Activated CD8-positive, alpha-beta memory T cell treated with anti-CD3 and anti-CD28 coated beads, Interleukin-2, amount 50 U/mL, for 1 hour (primary cell): Measurements from ENCODE around the gene CCDC85C.

Experiments
- DNase-seq: peaks from one replicate; pipeline ENCODE4 v3.0.0-alpha.2; 2020; ENCODE audit errors: extremely low read depth

CCDC85C gene

DNA sequence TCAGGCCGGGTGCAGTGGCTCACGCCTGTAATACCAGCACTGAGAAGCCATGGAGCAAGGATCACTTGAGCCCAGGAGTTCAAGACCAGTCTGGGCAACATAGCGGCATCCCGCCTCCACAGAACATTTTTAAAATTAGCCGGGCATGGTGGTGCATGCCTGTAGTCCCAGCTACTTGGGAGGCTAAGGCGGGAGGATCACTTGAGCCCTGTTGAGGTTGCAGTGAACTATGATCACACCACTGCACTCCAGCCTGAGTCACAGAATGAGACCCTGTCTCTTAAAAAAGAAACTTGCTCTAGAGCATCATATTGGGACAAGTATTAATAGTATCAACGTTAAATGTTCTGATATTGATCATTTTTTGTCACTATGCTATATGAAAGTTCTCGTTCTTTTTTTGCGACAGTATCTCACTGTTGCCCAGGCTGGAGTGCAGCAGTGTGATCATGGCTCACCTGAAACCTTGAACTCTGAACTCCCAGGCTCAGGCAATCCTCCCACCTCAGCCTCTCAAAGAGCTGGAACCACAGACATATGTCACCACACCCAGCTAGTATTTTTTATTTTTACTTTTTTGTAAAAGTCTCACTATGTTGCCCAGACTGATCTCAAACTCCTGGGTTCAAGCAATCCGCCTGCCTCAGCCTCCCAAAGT lies 47.7 kb downstream of the CCDC85C start:
- no peak for DNase-seq

DNA sequence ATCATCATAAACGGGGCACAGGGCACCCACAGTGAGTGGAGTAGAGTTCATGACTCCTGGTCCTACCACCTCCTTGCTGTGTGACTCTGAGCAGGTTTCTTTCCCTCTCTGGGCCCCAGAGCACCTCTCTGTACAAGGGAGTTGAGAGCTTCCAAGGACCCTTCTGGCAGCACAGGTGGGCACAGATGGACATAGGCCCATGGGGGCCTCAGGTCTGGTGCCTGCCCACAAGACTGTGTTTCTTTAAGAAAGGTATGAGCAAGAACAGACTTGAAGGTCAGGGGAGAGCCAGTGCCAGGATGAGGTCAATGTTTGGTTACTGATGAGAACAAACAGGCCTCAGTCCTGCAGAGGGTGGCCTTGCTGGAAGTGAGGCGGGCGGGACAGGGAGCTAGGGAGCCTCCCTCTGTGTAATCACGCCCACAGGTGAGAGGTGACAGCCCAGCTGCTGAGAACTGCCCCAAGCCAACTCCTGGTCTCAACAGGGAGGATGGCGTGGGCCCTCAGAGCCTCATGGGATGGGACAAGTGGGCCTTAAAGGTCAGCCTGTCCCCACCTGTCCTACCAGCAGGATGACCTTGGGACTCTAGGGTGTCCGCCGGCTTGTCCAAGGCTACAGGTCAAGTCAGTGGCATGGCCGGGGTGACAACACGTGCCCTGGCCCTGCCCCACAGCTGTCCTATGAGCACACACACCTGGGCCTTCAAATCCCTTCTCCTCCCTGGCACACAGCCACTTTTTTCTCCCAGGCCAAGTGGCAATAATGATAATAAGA lies 49.1 kb downstream of the CCDC85C start:
- DNase-seq, result no peak

GRCh38 chr14:99554184-99554583 lies 49.8 kb downstream of the CCDC85C start:
- DNase-seq, result no peak

GRCh38 chr14:99552572-99553216 lies 51.3 kb downstream of the CCDC85C start:
- DNase-seq, result no peak

- no peak for DNase-seq
These were observed 51.9 kb downstream of the CCDC85C start for GRCh38 chr14:99552021-99552553.

DNA sequence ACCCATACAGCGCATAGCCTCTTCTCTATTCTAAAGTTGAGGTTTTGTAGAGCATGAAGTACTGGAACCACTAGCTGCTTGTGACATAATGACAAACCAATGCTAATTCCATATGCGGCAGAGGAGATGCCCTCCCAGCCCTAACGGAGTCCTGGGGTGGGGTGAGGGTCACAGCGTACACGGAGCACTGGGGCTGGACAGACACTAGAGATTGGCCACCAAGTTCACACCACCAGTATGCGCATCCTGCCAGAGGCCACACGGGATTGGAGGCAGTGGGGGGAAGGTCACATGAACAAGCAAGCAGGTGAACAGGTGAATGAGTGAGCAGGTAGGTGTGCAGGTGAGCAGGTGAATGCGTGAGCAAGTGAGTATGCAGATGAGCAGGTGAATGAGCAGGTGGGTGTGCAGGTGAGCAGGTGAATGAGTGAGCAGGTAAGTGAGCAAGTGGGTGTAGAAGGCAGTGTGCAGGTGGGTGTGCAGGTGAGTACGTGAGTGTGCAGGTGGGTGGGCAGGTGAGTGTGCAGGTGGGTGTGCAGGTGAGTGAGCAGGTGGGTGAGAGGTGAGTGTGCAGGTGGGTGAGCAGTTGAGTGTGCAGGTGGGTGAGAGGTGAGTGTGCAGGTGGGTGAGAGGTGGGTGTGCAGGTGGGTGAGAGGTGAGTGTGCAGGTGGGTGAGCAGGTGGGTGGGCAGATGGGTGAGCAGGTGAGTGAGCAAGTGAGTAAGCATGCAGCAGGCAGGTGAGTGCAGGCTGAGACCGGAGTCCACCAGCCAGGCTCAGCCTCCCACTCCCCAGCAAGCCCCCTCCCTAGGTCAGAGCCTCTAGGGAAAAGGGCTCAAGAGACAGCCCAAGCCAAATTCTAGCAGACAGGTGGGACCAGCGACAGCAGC lies 52.7 kb downstream of the CCDC85C start:
- no peak for DNase-seq

GRCh38 chr14:99550387-99550992 lies 53.5 kb downstream of the CCDC85C start:
- no peak for DNase-seq

GRCh38 chr14:99549684-99550083 lies 54.3 kb downstream of the CCDC85C start:
- no peak for DNase-seq

- DNase-seq, result no peak
These were observed 55.0 kb downstream of the CCDC85C start for GRCh38 chr14:99548871-99549515.

- DNase-seq, result no peak
These were observed 55.8 kb downstream of the CCDC85C start for GRCh38 chr14:99548255-99548654.

DNA sequence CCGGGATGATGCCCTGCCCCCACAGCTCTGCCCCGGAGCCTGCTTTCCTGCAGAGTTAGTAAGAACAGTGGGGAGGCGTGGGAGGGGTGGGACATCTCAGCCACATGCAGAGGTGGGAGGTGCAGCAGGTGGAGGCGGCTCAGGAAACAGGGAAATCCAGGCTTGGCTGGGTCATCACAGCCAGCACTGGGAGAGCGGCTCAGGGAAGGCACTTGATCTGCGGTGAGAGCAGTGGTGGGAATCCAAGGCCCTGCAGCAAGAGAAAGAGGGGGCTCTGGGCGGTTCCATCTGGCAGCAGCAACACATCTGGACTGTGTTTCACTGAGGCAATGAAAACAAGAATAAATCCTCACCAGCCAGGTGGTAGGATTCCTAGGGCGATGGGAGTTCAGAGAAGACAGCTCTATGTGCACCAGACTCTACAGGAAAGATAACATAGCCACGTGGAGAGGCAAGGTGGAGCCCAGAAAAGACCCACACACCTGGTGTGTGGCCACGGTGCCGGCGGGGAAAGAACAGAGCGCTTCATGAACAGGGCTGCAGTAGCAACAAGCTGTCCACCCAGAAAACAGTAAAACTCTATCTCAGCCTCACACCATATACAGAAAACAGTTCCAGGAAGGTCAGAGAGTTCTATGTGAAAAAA lies 57.6 kb downstream of the CCDC85C start:
- no peak for DNase-seq

GRCh38 chr14:99545586-99545985 lies 58.4 kb downstream of the CCDC85C start:
- DNase-seq, result no peak

- DNase-seq, result no peak
These were observed 59.0 kb downstream of the CCDC85C start for GRCh38 chr14:99544991-99545390.

DNA sequence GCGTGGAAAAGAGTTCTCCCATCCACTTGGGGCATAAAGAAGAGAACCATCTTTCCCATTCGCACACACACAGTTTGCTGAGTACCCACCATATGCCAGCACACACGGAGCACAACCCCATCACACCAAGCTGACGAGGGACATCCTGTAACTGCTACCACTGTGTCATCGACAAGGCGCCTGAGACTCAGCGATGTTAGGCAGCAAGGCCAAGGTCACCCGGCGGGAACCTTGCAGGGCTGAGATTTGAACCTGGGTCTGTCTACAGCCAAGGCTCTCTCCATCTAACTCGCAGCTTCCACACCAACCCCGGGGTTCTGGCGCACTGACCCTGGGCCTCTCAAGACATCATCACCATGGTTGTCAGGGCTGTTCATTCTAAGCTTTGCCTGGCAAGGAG lies 60.0 kb downstream of the CCDC85C start:
- DNase-seq, result no peak

DNA sequence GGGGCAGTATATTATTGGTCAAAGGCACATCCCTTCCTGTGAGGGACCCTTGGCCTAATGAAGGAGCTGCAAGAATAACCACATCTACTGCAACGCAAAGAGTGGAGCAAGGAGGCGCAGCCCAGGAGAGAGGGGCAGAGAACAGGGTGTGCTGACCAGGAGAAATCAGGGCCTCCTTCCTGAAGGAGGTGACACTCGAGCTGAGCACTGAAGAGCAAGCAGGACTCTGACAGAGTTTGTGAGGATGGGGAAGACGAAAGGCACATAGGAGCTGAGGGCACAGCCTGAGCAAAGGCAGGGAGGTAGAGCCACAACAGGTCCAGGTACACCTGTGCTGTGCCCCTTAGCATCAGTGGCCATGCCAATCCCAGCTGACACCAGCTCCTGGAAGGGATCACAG lies 60.6 kb downstream of the CCDC85C start:
- DNase-seq, result no peak

DNA sequence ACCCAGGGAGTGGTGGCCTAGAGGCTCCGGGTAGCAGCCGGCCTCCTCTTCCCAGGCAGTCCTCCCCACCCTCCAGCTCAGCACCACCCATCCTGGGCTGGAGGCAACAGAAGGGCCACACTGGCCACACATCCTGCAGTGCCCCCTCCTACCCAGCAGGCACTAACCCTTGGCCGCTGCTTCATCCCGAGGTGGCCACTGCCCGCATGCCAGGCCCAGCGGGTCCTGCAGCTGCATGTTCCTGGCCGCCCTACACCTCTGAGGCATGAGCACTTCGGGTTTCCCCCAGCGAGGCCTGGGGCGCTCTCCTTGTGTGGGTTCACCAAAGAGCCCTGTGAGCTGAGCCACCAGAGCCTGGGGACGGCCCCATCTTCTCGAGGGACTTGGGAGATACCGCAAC lies 61.4 kb downstream of the CCDC85C start:
- DNase-seq, result no peak

DNA sequence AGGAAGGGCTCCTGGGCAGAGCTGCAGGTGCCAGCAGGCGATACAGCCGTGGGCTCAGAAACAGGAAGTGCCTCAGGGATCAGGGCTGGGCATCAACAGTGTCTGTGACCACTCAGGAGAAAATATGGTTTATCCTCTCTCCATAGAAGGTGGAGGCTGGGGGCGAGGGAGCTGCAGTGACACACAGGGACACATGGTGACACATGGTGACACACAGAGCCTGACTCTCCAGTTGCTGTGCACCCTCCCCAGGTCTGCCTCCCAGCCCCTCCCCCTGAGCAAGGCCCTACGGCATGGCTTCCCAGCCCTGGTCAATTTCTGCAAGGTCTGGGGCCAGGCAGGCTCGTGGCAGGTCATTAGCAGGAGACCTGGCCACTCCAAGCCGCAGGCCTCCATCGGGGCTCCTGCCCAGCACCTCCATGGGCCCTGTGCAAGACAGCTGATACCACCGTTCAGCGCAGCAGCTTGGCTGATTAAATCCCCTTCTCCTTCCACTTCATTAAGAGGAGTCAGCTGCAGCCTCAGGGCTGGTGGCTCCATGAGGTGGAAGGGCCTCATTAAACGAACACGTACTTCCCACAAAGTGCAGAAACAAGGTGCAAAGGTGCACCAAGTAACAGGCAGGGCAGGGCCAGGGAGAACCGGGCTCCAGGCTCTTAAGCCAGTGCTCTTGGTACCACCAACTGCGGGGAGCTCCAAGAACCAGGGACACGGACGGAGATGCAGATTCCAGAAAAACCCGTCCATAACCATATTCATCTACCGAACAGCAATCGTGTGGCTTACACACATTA lies 62.1 kb downstream of the CCDC85C start:
- DNase-seq, result no peak

DNA sequence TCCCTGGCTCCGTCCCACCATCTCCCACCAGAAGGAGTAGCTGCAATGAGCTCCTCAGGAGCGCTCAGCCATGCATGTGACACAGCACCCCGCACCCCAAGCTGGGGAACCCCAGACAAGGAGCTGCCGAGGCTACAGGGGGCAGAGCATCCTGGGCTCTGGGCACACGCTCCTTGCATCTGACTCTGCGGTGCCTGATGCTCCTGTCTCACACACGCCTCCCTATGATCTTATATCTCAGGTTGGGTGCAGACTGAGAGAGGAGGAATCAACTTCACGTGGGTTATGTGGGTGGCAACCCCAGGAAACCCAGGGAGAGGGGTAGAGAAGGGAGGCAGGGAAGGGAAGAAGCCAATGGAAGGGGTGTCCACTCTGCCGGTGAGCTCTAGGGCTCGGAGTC lies 62.8 kb downstream of the CCDC85C start:
- DNase-seq, result no peak
